ENCODE results near the gene HPCAL1.
"Not testable (repeated sequence)": the region's sequence is repeated elsewhere in the genome, so short reads cannot be mapped to it uniquely, and the experiment has no call there.

DNA sequence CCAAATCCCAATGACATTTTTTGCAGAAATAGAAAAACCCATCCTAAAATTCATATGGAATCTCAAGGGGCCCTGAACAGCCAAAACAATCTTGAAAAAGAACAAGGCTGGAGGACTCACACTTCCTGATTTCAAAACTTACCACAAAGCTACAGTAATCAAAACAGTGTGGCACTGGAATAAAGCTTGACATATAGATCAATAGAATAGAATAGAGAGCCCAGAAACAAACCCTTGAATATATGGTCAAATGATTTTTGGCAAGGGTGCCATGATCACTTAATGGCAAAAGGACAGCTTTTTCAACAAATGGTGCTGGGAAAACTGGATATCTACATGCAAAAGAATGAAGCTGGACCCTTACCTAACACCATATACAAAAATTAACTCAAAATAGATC lies 3.9 kb upstream of the HPCAL1 start:
- TF ChIP-seq, protein P1, sequence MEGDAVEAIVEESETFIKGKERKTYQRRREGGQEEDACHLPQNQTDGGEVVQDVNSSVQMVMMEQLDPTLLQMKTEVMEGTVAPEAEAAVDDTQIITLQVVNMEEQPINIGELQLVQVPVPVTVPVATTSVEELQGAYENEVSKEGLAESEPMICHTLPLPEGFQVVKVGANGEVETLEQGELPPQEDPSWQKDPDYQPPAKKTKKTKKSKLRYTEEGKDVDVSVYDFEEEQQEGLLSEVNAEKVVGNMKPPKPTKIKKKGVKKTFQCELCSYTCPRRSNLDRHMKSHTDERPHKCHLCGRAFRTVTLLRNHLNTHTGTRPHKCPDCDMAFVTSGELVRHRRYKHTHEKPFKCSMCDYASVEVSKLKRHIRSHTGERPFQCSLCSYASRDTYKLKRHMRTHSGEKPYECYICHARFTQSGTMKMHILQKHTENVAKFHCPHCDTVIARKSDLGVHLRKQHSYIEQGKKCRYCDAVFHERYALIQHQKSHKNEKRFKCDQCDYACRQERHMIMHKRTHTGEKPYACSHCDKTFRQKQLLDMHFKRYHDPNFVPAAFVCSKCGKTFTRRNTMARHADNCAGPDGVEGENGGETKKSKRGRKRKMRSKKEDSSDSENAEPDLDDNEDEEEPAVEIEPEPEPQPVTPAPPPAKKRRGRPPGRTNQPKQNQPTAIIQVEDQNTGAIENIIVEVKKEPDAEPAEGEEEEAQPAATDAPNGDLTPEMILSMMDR (IDR thresholded peaks at IDR 0.05; ENCODE audit: extremely low read depth in 1 of 2, insufficient read depth in 1 of 2, low read depth in 1 of 2, low read length in 2 of 2), result not testable (repeated sequence)
- TF ChIP-seq MYC (IDR thresholded peaks at IDR 0.05; ENCODE audit: low read depth, low read length); EZH2 (IDR thresholded peaks at IDR 0.05; ENCODE audit: borderline replicate concordance, low read depth, low read length, severe bottlenecking); POLR2A (IDR thresholded peaks at IDR 0.05; ENCODE audit: low read depth, low read length); POLR2AphosphoS5 (IDR thresholded peaks at IDR 0.05; ENCODE audit: insufficient read depth, low read depth, low read length): not testable (repeated sequence)
- TF ChIP-seq, protein P2, sequence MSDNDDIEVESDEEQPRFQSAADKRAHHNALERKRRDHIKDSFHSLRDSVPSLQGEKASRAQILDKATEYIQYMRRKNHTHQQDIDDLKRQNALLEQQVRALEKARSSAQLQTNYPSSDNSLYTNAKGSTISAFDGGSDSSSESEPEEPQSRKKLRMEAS (IDR thresholded peaks at IDR 0.05; ENCODE audit: insufficient read depth, insufficient read length), result not testable (repeated sequence)

Data from endothelial cell of umbilical vein (primary cell).